GM19351 (cell line): ENCODE measurements around the gene PTH1R.

Experiments used
- ATAC-seq: cut with Tn5 transposase; IDR thresholded peaks from one replicate; pipeline ENCODE4 v1.9.1; 2021; ENCODE audit warnings: mild to moderate bottlenecking, moderate library complexity; ENCODE audit not compliant: unreplicated experiment

PTH1R gene

GRCh38 chr3:46877406-46878125, at the start of gene PTH1R:
Gene PTH1R (plus strand): TSS chr3:46877721. CDS start chr3:46883560, 5,839 bp downstream.
- no peak for ATAC-seq

GRCh38 chr3:46829699-46830208, 47.8 kb upstream of the PTH1R start:
- peak; percentile 88 for ATAC-seq

- ATAC-seq, result no peak
Observed at GRCh38 chr3:46830801-46831200, 46.7 kb upstream of the PTH1R start.

GRCh38 chr3:46831316-46831715, 46.2 kb upstream of the PTH1R start:
- ATAC-seq, result no peak

GRCh38 chr3:46831841-46832240, 45.7 kb upstream of the PTH1R start:
- no peak for ATAC-seq

GRCh38 chr3:46833346-46834300, 43.9 kb upstream of the PTH1R start:
- ATAC-seq, result no peak

- ATAC-seq, result no peak
Observed at GRCh38 chr3:46835054-46835453, 42.5 kb upstream of the PTH1R start.

GRCh38 chr3:46835491-46835890, 42.0 kb upstream of the PTH1R start:
- no peak for ATAC-seq

- no peak for ATAC-seq
Observed at GRCh38 chr3:46838301-46838700, 39.2 kb upstream of the PTH1R start.

- no peak for ATAC-seq
Observed at GRCh38 chr3:46840491-46840890, 37.0 kb upstream of the PTH1R start.

GRCh38 chr3:46843508-46843907, 34.0 kb upstream of the PTH1R start:
- no peak for ATAC-seq

- no peak for ATAC-seq
Observed at GRCh38 chr3:46844397-46844796, 33.1 kb upstream of the PTH1R start.

- no peak for ATAC-seq
Observed at GRCh38 chr3:46844881-46845312, 32.6 kb upstream of the PTH1R start.

- ATAC-seq, result peak; percentile 56
Observed at GRCh38 chr3:46845397-46845859, 32.1 kb upstream of the PTH1R start.

- peak; percentile 75 for ATAC-seq
Observed at GRCh38 chr3:46845860-46846623, 31.5 kb upstream of the PTH1R start.

GRCh38 chr3:46846624-46847542, 30.6 kb upstream of the PTH1R start:
- ATAC-seq, result no peak

- no peak for ATAC-seq
Observed at GRCh38 chr3:46847744-46848143, 29.8 kb upstream of the PTH1R start.

GRCh38 chr3:46848271-46849044, 29.1 kb upstream of the PTH1R start:
- ATAC-seq, result no peak

- no peak for ATAC-seq
Observed at GRCh38 chr3:46849045-46849631, 28.4 kb upstream of the PTH1R start.
